A673 (cell line): Measurements from ENCODE around the gene TEX30. TPM values are rescaled to one million over a fixed set of nuclear protein-coding genes. Genes with fewer than 3 reads are reported as not detected.

Experiments used
- BruUV-seq: library from RNA; stranded (reverse); fragments of 400-500 nt; replicated peaks from 2 replicates; lab custom pipeline; 2021; lab: Mats Ljungman, UMichigan
- CTCF ChIA-PET: fragments of 300-600 bp; sonication (Branson Sonifier 250); formaldehyde crosslinking; loops from one replicate; lab custom pipeline; 2022; ENCODE audit warnings: antibody characterized with exemption; lab: Charles Lee
- POLR2A ChIA-PET: fragments of 300-600 bp; sonication (Branson Sonifier 250); formaldehyde crosslinking; loops from one replicate; lab custom pipeline; 2022; ENCODE audit warnings: antibody characterized with exemption; ENCODE audit not compliant: low non-redundant PET; lab: Charles Lee
- DNase-seq: peaks from one replicate; pipeline ENCODE4 v3.0.0-alpha.2; 2015; ENCODE audit warnings: low spot score
- H3K27ac ChIP-seq: fragments of 200-600 bp; sonication (generic); 2 replicates; pipeline ENCODE4 v1.5.1; 2016; ENCODE audit warnings: mixed run types, low read depth, mild to moderate bottlenecking, mixed read lengths, antibody characterized with exemption, low read length; ENCODE audit not compliant: poor library complexity, severe bottlenecking
- H3K27me3 ChIP-seq: fragments of 200-600 bp; sonication (generic); replicated peaks from 2 replicates; pipeline ENCODE4 v1.6.1; 2017; ENCODE audit warnings: mixed run types, low read depth, mild to moderate bottlenecking, mixed read lengths, antibody characterized with exemption, low read length; ENCODE audit not compliant: insufficient read depth, poor library complexity
- H3K36me3 ChIP-seq: fragments of 200-600 bp; sonication (generic); 2 replicates; pipeline ENCODE4 v1.6.1; 2016; ENCODE audit warnings: mixed run types, mild to moderate bottlenecking, mixed read lengths, antibody characterized with exemption, low read length; ENCODE audit not compliant: insufficient read depth, poor library complexity, severe bottlenecking
- H3K4me1 ChIP-seq: fragments of 200-600 bp; sonication (generic); 2 replicates; pipeline ENCODE4 v1.6.1; 2017; ENCODE audit warnings: mixed run types, mild to moderate bottlenecking, mixed read lengths, antibody characterized with exemption, low read length; ENCODE audit not compliant: insufficient read depth, poor library complexity, severe bottlenecking
- H3K4me3 ChIP-seq: fragments of 200-600 bp; sonication (generic); 2 replicates; pipeline ENCODE4 v1.5.1; 2016; ENCODE audit warnings: low read depth, mixed run types, mild to moderate bottlenecking, mixed read lengths, low read length; ENCODE audit not compliant: poor library complexity, severe bottlenecking
- H3K9me3 ChIP-seq: fragments of 200-600 bp; sonication (generic); 2 replicates; pipeline ENCODE4 v1.6.1; 2016; ENCODE audit warnings: mixed run types, low read depth, mild to moderate bottlenecking, mixed read lengths, antibody characterized with exemption, low read length; ENCODE audit not compliant: poor library complexity, severe bottlenecking
- CTCF ChIP-seq: fragments of 300-800, 200-600 bp; sonication (generic); conservative IDR thresholded peaks from 2 replicates; pipeline ENCODE4 v1.5.1; 2017; ENCODE audit warnings: low read depth, mild to moderate bottlenecking, antibody characterized with exemption, low read length, moderate library complexity, mixed read lengths
- EZH2 ChIP-seq: fragments of 200-600 bp; sonication (generic); IDR thresholded peaks from 2 replicates; pipeline ENCODE4 v1.6.1; 2017; ENCODE audit warnings: borderline replicate concordance, low read depth, mild to moderate bottlenecking, mixed read lengths, antibody characterized with exemption, low read length; ENCODE audit not compliant: poor library complexity, severe bottlenecking
- intact Hi-C: fragments of 100-400 bp; cut with micrococcal nuclease; formaldehyde crosslinking; loops from one replicate; pipeline ENCODE4 v1.10.0; 2022; ENCODE audit not compliant: unreplicated experiment
- total RNA-seq: library from RNA; stranded (reverse); gene quantifications from 2 replicates; pipeline ENCODE4 v1.2.3, GENCODE V29; 2021

The TEX30 gene
- total RNA-seq, 1 experiment from 2014 or later = 44.1 TPM

- Histone ChIP-seq H3K27ac (no peak overlapping the region), H3K36me3 (peaks cover 9% of the 10 kb centered on the region), H3K4me1 (peaks cover 19% of the 10 kb centered on the region), H3K9me3 (no peaks in the 10 kb centered on the region), H3K27me3 (no peaks in the 10 kb centered on the region), H3K4me3 (no peak overlapping the region)
- intact Hi-C loops = loop anchor here (2.0 kb wide), 1 partner anchor 75 kb away; the partner anchor contains the start of gene ERCC5
- ChIA-PET POLR2A (no interaction called here), CTCF (no interaction called here)
- DNase-seq = no peak
- TSS peak; percentile 24 for BruUV-seq
- TF ChIP-seq EZH2 (no peak), CTCF (no peak)
Measured at GRCh38 chr13:102771298-102772041, 2.1 kb downstream of the TEX30 start.

DNA sequence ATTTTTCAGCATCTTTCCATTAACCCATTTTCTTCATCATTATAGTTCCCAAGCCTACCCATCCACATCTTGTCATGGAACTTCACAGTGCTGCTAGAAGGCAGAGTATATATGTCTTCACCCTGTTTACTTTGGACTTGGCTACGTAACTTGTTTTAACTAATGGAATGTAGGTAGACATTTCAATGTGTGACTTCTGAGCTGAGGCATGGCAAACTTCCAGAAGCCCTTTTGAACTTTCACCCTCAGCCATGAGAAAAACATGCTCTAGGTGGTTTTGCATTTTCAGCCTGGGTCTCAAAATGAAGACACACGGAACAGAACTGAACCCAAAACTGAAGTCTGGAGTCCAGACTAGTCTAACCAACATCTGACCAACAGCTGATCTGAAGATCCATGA lies 3.2 kb downstream of the TEX30 start:
- DNase-seq = no peak
- H3K4me1 ChIP-seq = peaks cover 19% of the 10 kb centered on the region
- intact Hi-C loops = no loop called here
- BruUV-seq = no TSS peak
- ChIA-PET CTCF (no interaction called here), POLR2A (no interaction called here)
- H3K9me3 ChIP-seq = no peaks in the 10 kb centered on the region
- H3K27me3 ChIP-seq = no peaks in the 10 kb centered on the region
- H3K36me3 ChIP-seq = peaks cover 19% of the 10 kb centered on the region
- H3K4me3 ChIP-seq = no peak overlapping the region
- no peak for TF ChIP-seq EZH2
- no peak for TF ChIP-seq CTCF
- H3K27ac ChIP-seq = no peak overlapping the region

- POLR2A ChIA-PET = no interaction called here
- no peaks in the 10 kb centered on the region for H3K27me3 ChIP-seq
- H3K27ac ChIP-seq = no peak overlapping the region
- DNase-seq = no peak
- no peak overlapping the region for H3K4me3 ChIP-seq
- no peaks in the 10 kb centered on the region for H3K9me3 ChIP-seq
- H3K36me3 ChIP-seq = peaks cover 21% of the 10 kb centered on the region
- CTCF ChIA-PET = no interaction called here
- BruUV-seq = no TSS peak
- TF ChIP-seq EZH2 = no peak
- no peak for TF ChIP-seq CTCF
- peaks cover 19% of the 10 kb centered on the region for H3K4me1 ChIP-seq
- intact Hi-C loops = no loop called here
Measured at GRCh38 chr13:102769679-102770078, 3.9 kb downstream of the TEX30 start.
